SK-N-MC (cell line): ENCODE results near the gene CDC73.

Experiments
- EZH2 ChIP-seq: fragments of 200-600 bp; sonication (generic); IDR thresholded peaks from one replicate; pipeline ENCODE4 v1.6.1; 2017; ENCODE audit warnings: antibody characterized with exemption
- POLR2AphosphoS5 ChIP-seq: IDR thresholded peaks from 2 replicates; pipeline ENCODE4 v1.6.1; 2012; ENCODE audit warnings: mild to moderate bottlenecking, low read depth, low read length, borderline replicate concordance

DNA sequence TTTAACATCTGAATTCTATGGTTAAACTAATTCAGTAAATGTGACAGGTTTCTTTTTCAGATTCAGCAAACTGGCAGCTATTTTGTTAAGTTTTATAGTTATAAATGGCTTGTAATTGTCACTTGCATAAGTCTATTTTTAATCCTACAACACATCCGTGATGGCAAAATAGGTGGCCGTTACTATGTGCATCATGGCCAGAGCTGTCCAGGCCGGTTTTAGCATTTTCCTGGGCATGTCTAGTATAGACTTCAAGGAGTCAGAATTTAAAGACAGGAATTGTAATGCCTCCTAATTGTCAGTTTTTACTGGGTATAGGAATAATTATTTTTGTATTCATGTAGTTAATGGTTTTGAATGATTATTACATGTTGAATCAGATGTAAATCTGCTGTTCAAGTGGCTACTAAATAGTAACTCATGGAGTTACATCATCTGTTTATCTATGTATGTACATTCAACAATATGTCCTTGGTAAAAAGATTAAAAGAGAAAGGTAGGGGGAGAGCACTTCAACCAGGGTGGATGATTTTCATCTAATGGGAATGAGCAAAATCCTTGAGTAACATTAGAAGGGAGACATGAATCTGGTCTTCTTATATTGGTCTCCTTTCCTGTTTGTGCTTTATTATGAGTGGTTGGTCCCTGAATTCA is 67.7 kb downstream of the CDC73 start:
- TF ChIP-seq EZH2 (no peak), POLR2AphosphoS5 (no peak)
